Measurements from ENCODE around the gene ZFYVE26.

ZFYVE26 gene

GRCh38 chr14:67816326-67817002 lies at the start of gene ZFYVE26:
ZFYVE26 (minus strand) TSS chr14:67816590; CDS start chr14:67815963, 627 bp downstream.
- peak within 1 kb of the TSS; percentile 93 for H3K4me2 ChIP-seq (ENCODE audit: low read length)
- no peaks in the 10 kb centered on the region for H3K4me1 ChIP-seq
- H3K4me3 ChIP-seq (ENCODE audit: low read depth, low read length) = peak within 1 kb of the TSS; percentile 94
- H3K27ac ChIP-seq = peak within 1 kb of the TSS; percentile 65
- H3K9ac ChIP-seq = peak within 1 kb of the TSS; percentile 71
- no peaks in the 10 kb centered on the region for H3K9me3 ChIP-seq (ENCODE audit: control insufficient read depth, low read length)
- H3K79me2 ChIP-seq = no peaks in the 10 kb centered on the region
- H2AFZ ChIP-seq = peak within 1 kb of the TSS; percentile 95
- no peaks in the 10 kb centered on the region for H3K36me3 ChIP-seq (ENCODE audit: control insufficient read depth, insufficient read depth, low read length)
- no peaks in the 10 kb centered on the region for H3K27me3 ChIP-seq (ENCODE audit: control insufficient read depth, insufficient read depth, low read length)
- TF ChIP-seq CTCF (IDR thresholded peaks at IDR 0.05) = no peak

- no peaks in the 10 kb centered on the region for H3K9me3 ChIP-seq (ENCODE audit: control insufficient read depth, low read length)
- no peaks in the 10 kb centered on the region for H3K27me3 ChIP-seq (ENCODE audit: control insufficient read depth, insufficient read depth, low read length)
- no peak overlapping the region for H3K4me3 ChIP-seq (ENCODE audit: low read depth, low read length)
- H3K4me1 ChIP-seq = no peaks in the 10 kb centered on the region
- H3K4me2 ChIP-seq (ENCODE audit: low read length) = no peak overlapping the region
- H2AFZ ChIP-seq = no peak overlapping the region
- TF ChIP-seq CTCF (IDR thresholded peaks at IDR 0.05) = no peak
- no peaks in the 10 kb centered on the region for H3K36me3 ChIP-seq (ENCODE audit: control insufficient read depth, insufficient read depth, low read length)
- no peak overlapping the region for H3K27ac ChIP-seq
- no peak overlapping the region for H3K9ac ChIP-seq
- H3K79me2 ChIP-seq = no peaks in the 10 kb centered on the region
Measured at GRCh38 chr14:67863223-67863622, 46.8 kb upstream of the ZFYVE26 start.

DNA sequence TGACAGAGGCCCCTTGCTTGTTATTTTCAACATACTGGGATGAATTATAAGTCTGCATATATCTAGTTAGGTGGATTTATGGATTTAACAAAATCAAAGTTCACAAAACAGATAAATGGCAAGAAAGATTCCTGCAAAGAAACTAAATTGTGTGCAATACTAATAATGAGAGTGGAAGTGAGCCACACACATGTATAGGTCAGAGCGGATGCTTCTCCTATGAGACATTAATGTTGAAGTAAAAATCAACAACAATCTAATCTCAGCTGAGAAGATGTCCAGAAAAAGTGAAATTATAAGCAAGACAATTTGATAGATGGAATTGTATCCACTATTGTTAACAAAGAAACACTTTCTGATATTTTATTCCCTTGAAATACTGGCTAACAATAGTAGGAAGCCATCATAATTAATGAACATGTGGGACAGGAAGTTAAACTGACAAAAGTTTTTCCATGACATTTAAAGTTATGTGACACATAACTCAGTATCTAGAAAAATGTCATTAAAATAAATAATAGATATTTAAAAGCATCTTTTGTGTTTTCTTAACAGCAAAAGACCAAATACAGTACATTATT lies 42.9 kb upstream of the ZFYVE26 start:
- Histone ChIP-seq H3K9ac (no peak overlapping the region), H3K79me2 (no peaks in the 10 kb centered on the region), H3K27ac (no peak overlapping the region), H2AFZ (no peak overlapping the region), H3K36me3 (ENCODE audit: control insufficient read depth, insufficient read depth, low read length) (no peaks in the 10 kb centered on the region), H3K4me3 (ENCODE audit: low read depth, low read length) (no peak overlapping the region), H3K4me1 (no peaks in the 10 kb centered on the region), H3K4me2 (ENCODE audit: low read length) (no peak overlapping the region), H3K9me3 (ENCODE audit: control insufficient read depth, low read length) (no peaks in the 10 kb centered on the region), H3K27me3 (ENCODE audit: control insufficient read depth, insufficient read depth, low read length) (no peaks in the 10 kb centered on the region)
- TF ChIP-seq CTCF (IDR thresholded peaks at IDR 0.05) = no peak

DNA sequence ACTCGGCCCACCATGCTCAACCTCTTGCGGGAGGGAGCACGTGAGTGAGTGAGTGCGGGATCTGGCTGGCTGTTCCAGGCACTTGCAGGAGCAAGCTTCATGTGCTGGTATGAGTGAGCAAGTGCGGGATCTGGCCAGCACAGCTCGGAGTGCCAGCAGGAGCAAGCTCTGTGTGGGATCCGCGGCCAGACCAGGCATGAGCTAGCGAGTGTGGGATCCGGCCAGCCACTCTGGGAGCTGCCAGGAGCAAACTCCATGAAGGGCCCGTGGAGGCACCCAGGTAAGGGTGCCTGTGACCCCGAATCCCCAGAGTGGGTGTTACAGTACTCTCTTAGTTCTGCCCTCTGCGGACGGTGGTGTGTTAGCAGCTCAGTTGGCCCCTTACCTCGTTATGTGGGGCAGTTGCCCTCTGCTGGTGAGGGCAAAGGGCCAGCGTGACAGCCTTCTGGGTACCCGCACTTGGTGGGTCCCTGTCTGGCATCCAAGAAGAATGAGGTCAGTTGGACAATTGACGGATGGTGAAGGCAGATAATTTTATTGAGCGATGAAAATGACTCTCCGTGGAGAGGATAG lies 41.5 kb upstream of the ZFYVE26 start:
- H3K27me3 ChIP-seq (ENCODE audit: control insufficient read depth, insufficient read depth, low read length) = no peaks in the 10 kb centered on the region
- H3K9me3 ChIP-seq (ENCODE audit: control insufficient read depth, low read length) = no peaks in the 10 kb centered on the region
- no peaks in the 10 kb centered on the region for H3K79me2 ChIP-seq
- H3K9ac ChIP-seq = no peak overlapping the region
- H3K4me2 ChIP-seq (ENCODE audit: low read length) = no peak overlapping the region
- H2AFZ ChIP-seq = no peak overlapping the region
- H3K4me1 ChIP-seq = no peaks in the 10 kb centered on the region
- no peaks in the 10 kb centered on the region for H3K36me3 ChIP-seq (ENCODE audit: control insufficient read depth, insufficient read depth, low read length)
- TF ChIP-seq CTCF (IDR thresholded peaks at IDR 0.05) = no peak
- H3K27ac ChIP-seq = no peak overlapping the region
- no peak overlapping the region for H3K4me3 ChIP-seq (ENCODE audit: low read depth, low read length)
